Activated naive CD4-positive, alpha-beta T cell treated with anti-CD3 and anti-CD28 coated beads, Interleukin-2, amount 10 ng/mL, durations not matched to agents 7 days and 5 days (primary cell): ENCODE data around the gene SNED1.

ENCODE experiments used
- CTCF ChIA-PET: fragments of 350-600 bp; sonication (Branson Sonifier 250); formaldehyde crosslinking; loops from one replicate; lab custom pipeline; 2021; ENCODE audit warnings: antibody characterized with exemption; lab: Charles Lee
- DNase-seq: peaks from one replicate; pipeline ENCODE4 v3.0.0-alpha.2; 2020
- H3K27ac Mint-ChIP-seq: one replicate; pipeline ENCODE4 v1.8.0; 2021; ENCODE audit warnings: mild to moderate bottlenecking, moderate library complexity, mixed read lengths
- H3K27me3 Mint-ChIP-seq: one replicate; pipeline ENCODE4 v1.8.0; 2021; ENCODE audit warnings: mild to moderate bottlenecking, mixed read lengths
- H3K36me3 Mint-ChIP-seq: one replicate; pipeline ENCODE4 v1.8.0; 2021; ENCODE audit warnings: mixed read lengths
- H3K4me1 Mint-ChIP-seq: one replicate; pipeline ENCODE4 v1.8.0; 2021; ENCODE audit warnings: mixed read lengths
- H3K4me3 Mint-ChIP-seq: one replicate; pipeline ENCODE4 v1.8.0; 2021; ENCODE audit warnings: mild to moderate bottlenecking, moderate library complexity, mixed read lengths
- H3K9me3 Mint-ChIP-seq: one replicate; pipeline ENCODE4 v1.8.0; 2021; ENCODE audit warnings: mixed read lengths

The SNED1 gene

DNA sequence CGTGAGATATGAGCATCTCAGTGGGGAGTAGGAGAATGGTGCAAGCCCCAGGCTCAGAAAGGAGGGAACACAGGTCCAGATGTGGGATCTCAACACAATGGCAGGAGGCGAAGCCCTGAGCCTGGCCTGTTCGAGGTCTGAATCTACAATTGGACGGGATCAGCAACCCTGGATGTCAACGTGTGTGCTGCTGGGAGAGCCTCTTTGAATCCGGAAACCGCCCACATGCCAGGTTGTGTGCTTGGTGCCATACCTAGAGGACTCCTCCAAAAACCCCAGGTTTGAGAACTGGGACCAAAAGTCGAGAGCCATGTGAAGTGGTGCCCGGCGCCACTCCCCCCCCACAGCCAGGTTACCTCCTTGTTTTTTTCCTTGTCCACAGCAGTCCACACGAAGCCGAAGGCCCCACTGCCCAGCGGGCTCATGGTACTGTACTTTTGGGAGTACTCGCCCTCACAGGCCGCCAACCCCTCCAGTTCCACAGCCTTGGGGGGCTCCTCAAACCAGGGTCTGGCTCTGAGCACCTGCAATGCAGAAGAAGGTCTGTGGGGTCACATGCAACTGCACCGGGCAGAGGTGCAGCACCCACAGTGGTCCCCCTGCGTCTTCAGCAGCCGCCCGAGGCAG lies 124.1 kb downstream of the SNED1 start:
- Mint-ChIP-seq H3K4me1 (peaks cover 8% of the 10 kb centered on the region), H3K4me3 (no peak overlapping the region), H3K27ac (no peak overlapping the region), H3K36me3 (peaks cover 25% of the 10 kb centered on the region), H3K27me3 (no peaks in the 10 kb centered on the region), H3K9me3 (no peaks in the 10 kb centered on the region)
- CTCF ChIA-PET, result interaction anchor here (0.8 kb wide), 1 partner anchor 18 kb away, joined by 3 read pairs; no protein-coding TSS in a partner anchor
- DNase-seq, result peak; percentile 8

DNA sequence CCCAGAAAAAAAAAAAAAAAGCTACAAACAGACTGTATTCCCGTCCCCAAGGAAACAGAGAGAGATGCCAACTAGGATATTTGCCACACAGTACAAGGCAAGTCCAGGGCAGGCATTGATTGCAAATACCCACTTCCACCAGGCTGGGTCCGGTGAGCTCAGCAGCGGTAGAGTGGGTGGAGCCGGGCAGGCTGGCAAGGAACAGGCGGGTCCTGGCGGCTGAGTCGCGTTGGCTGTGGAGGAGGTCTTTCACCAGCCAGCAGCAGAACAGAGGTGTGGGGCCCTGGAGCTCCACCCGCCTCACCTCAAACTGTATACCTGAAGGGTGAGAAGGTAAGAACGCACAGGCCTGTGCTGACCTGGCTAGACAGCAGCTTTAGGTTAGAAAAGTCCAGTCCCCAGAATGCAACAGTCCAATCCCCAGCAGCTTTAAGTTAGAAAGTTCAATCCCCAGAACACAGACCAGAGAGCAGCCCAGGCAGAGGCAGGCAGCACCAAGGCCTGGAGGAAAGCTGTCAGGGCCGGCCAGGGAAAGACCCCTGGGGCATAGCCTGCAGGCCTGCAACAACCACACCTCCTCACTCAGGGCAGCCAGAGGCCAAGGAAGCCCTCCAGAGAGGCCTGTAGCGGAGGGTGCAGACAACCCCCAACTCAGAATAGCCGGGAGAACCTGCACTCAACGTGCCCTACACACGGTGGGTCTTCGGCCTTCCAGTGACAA lies 125.6 kb downstream of the SNED1 start:
- DNase-seq, result peak; percentile 29
- Mint-ChIP-seq H3K4me1 (peaks cover 20% of the 10 kb centered on the region), H3K9me3 (no peaks in the 10 kb centered on the region), H3K4me3 (no peak overlapping the region), H3K27me3 (no peaks in the 10 kb centered on the region), H3K27ac (no peak overlapping the region), H3K36me3 (peaks cover 27% of the 10 kb centered on the region)
- CTCF ChIA-PET, result interaction anchor here (0.6 to 1.5 kb wide), 3 partner anchors 11 to 271 kb away, joined by 3 read pairs; no protein-coding TSS in a partner anchor

DNA sequence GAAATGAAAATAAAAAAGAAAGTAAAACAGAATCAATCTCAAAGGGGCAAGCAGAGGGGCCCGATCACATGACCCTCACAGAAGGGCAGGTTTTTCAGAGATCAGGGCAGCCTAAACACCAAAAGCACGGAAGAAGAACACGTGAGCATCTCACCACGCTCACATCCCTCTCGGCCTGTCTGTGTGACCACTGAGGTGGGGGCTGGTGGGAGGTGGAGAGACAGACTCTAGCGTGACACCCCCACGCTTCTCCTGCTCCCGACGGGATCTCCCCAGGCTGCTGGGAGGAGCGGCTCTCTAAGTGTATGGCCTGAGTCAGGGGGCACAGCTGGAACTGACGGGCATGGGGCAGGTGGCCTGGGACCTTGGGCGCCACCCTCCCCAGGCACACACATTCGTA lies 127.2 kb downstream of the SNED1 start:
- H3K27ac Mint-ChIP-seq, result no peak overlapping the region
- no peak overlapping the region for H3K4me3 Mint-ChIP-seq
- peak; percentile 12 for DNase-seq
- CTCF ChIA-PET, result no interaction called here
- H3K4me1 Mint-ChIP-seq, result peaks cover 20% of the 10 kb centered on the region
- H3K9me3 Mint-ChIP-seq, result no peaks in the 10 kb centered on the region
- H3K27me3 Mint-ChIP-seq, result no peaks in the 10 kb centered on the region
- peaks cover 24% of the 10 kb centered on the region for H3K36me3 Mint-ChIP-seq

DNA sequence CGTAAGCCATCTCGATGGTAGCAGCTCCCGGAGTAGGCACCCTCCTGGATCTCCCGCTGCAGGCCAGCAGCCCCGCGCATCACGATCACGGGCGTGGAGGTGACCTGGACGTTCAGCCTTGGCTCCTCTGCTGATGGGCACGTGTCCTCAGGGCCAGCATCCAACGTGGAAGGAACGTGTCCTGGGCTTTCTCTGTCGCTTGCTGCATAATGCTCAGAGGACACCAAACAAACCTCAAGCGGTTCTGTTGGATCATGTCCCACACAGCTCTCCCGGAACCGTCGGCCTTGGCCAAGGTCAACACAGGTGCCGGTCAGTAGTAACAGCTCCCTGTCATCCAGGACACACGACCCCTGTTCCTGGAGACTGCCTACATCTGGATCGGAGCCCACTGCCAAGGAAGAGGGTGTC lies 127.8 kb downstream of the SNED1 start:
- CTCF ChIA-PET, result no interaction called here
- Mint-ChIP-seq H3K27me3 (no peaks in the 10 kb centered on the region), H3K27ac (no peak overlapping the region), H3K36me3 (peaks cover 21% of the 10 kb centered on the region), H3K4me3 (no peak overlapping the region), H3K4me1 (peaks cover 20% of the 10 kb centered on the region), H3K9me3 (no peaks in the 10 kb centered on the region)
- peak; percentile 16 for DNase-seq

DNA sequence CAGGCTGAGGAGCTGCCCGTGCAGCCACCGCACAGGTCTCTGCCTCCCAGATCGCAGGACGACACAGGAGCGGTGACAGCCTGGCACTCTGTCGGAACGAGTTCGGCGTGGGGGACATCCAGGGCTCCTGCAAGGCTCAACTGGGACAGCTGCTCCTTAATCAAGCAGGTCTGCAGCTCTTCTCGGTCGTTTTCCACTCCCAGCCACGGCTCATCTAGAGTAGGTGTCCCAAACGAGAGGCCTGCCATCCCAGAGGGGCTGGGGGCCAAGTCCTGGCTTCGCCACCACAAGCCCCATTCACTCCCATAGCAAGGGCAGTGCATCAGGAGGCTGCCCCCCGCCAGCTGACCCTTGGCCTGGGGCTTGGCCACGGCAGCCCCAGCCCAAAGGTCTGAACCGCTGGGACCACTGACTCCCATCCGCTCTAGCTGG lies 128.4 kb downstream of the SNED1 start:
- Mint-ChIP-seq H3K9me3 (no peaks in the 10 kb centered on the region), H3K27me3 (no peaks in the 10 kb centered on the region), H3K4me3 (no peak overlapping the region), H3K4me1 (peaks cover 20% of the 10 kb centered on the region), H3K36me3 (peaks cover 15% of the 10 kb centered on the region), H3K27ac (no peak overlapping the region)
- DNase-seq, result peak; percentile 16
- CTCF ChIA-PET, result no interaction called here

DNA sequence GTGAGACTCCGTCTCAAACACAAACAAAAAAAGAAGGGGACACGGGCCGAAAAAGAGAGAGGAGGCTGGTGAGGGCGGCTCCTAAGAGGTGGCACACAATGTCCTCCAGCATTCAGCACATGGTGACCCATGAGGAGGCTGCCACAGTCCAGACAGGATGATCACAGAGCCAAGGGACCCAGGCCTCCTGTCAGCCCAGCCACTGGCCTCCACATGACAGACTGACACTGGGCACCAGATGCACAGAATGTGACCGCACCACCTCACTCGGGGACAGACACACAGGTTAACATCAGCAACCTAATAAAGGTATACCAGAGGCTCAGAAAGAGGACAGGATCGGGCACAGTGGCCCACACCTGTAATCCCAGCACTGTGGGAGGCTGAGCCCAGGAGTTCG lies 129.8 kb downstream of the SNED1 start:
- DNase-seq, result peak; percentile 13
- Mint-ChIP-seq H3K9me3 (no peaks in the 10 kb centered on the region), H3K27me3 (no peaks in the 10 kb centered on the region), H3K27ac (peak overlapping the region; percentile 83), H3K36me3 (peaks cover 19% of the 10 kb centered on the region), H3K4me3 (no peak overlapping the region), H3K4me1 (peaks cover 20% of the 10 kb centered on the region)
- CTCF ChIA-PET, result no interaction called here

DNA sequence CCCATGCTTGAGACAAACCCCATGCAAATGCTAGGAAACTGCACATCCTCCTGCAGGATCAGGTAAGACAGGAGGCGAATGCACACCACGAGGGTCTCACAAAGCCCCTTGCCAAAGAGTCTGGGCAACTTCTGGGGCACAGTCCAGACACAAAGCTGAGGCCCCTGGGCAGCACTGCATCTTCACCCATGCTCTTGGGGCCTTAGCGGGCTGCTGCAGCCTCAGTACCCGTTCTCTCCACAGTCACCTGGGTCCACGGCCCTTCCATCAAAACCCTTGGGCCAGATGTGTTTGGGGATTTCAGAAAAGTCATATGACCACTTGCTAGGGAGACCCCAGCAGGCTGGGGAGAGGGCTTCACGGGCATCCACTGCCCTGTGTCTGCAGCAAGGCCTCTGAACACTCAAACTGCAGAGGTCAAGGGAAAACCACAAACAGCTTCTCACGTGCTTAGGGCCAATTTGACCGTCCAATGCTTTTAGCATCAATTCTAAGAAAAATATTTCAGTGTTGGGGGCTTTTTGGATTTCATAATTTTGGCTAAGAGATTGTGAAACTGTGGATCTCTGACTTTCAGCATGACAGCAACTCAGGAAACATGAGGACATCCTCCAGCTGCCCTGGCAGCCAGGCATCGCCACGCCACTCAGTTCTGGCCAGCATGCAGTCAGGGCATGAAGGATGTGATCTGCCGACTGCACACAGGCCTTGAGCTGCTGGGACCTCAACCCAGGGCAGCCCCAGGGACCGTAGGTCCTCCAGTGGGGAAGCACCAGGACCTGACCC lies 130.9 kb downstream of the SNED1 start:
- peak; percentile 9 for DNase-seq
- H3K27ac Mint-ChIP-seq, result no peak overlapping the region
- peaks cover 21% of the 10 kb centered on the region for H3K36me3 Mint-ChIP-seq
- peaks cover 15% of the 10 kb centered on the region for H3K4me1 Mint-ChIP-seq
- H3K27me3 Mint-ChIP-seq, result no peaks in the 10 kb centered on the region
- no peaks in the 10 kb centered on the region for H3K9me3 Mint-ChIP-seq
- CTCF ChIA-PET, result no interaction called here
- H3K4me3 Mint-ChIP-seq, result no peak overlapping the region

DNA sequence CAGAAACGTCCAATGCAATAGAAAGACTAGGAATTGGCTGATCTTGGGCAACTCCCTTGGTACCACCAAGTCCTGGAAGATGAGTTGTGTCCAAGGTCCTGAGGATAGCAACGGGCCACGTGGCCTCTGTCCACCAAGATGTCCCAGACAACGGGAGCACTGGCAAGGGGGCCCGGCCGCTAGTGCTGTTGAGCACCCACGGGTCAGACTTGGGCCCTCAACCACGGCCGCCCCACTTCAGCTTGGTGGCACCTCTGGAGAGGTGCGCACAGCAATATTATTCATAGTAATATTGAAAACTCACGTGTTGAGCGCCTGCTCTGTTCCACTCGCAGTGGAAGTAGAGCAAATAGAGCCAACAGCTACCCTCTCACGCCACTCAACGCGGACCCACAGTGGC lies 131.9 kb downstream of the SNED1 start:
- DNase-seq, result no peak
- H3K4me3 Mint-ChIP-seq, result no peak overlapping the region
- H3K9me3 Mint-ChIP-seq, result no peaks in the 10 kb centered on the region
- CTCF ChIA-PET, result no interaction called here
- peaks cover 15% of the 10 kb centered on the region for H3K4me1 Mint-ChIP-seq
- no peak overlapping the region for H3K27ac Mint-ChIP-seq
- no peaks in the 10 kb centered on the region for H3K27me3 Mint-ChIP-seq
- peaks cover 21% of the 10 kb centered on the region for H3K36me3 Mint-ChIP-seq

DNA sequence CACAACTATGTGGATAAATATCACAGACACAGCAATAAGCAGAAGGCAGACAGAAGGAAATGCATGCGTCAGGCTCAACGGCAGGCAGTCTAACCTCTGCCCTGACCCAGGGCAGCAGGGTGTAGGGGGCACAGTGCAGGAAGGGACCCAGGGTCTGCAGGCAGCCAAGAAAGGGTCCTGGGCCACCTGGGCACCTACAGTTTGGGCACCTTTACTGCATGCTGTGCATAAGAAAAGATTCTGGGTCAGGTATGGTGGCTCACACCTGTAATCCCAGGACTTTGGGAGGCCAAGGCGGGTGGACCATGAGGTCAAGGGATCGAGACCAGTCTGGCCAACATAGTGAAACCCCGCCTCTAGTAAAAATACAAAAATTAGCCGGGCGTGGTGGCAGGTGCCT lies 133.1 kb downstream of the SNED1 start:
- H3K27me3 Mint-ChIP-seq, result no peaks in the 10 kb centered on the region
- H3K9me3 Mint-ChIP-seq, result no peaks in the 10 kb centered on the region
- CTCF ChIA-PET, result no interaction called here
- no peak overlapping the region for H3K4me3 Mint-ChIP-seq
- H3K36me3 Mint-ChIP-seq, result peaks cover 28% of the 10 kb centered on the region
- H3K4me1 Mint-ChIP-seq, result peaks cover 15% of the 10 kb centered on the region
- H3K27ac Mint-ChIP-seq, result no peak overlapping the region
- DNase-seq, result no peak

DNA sequence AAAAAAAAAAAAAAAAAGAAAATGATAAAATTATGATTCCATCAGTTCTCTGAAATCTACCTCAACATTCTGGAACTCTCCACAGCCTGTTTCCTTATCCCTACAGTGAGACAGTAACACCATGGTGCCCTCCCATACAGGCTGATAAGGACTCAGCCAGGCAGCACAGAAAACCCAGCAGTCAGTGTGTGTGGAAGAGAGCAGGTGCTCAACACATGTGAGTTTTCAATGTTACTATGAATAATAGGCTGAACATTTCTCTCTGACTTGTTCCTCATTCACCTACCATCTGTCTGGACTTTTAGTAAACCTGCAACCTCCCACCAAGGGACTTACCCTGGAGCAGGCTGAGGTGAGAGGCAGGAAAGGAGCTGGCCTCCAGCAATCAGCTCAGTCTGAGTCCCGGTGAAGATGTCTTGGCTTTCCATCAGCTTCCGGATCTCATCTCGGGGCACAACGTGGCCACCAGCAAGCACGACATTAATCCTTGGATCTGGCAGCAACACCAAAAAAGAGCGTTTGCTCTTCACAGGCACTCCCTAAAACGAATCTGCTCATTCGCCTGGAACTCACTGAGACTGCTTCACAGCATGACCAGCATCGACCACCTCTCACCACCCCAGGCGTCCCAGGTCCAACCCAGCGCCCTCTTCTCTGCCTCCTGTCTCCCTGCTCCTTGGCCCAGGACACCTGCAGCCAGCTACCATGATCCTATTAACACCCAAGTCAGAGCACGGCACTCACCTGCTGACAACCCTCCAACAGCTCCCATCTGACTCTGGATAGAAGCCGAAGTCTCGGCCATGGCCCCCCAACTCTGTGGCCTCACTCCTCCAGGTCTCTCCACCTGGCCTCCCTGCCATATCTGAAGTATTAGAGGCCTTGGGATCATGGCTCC lies 134.4 kb downstream of the SNED1 start:
- Mint-ChIP-seq H3K27me3 (no peaks in the 10 kb centered on the region), H3K27ac (no peak overlapping the region), H3K9me3 (no peaks in the 10 kb centered on the region), H3K36me3 (peaks cover 25% of the 10 kb centered on the region), H3K4me1 (peaks cover 9% of the 10 kb centered on the region), H3K4me3 (no peak overlapping the region)
- CTCF ChIA-PET, result no interaction called here
- peak; percentile 5 for DNase-seq

DNA sequence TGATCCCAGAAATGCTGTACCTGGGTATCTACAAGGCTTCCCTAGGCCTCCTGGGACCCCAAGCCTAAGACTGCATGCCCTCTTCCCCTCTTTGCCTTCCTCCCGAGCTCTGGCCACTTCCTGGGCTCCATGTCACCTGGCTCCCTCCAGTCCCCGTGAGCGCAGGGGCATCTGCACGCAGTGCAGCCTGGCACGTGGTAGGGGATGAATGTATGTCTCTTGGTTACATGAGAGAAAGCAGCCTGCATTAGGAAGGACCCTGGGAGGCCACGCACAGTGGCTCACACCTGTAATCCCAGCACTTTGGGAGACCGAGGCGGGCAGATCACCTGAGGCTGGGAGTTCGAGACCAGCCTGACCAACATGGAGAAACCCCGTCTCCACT lies 135.0 kb downstream of the SNED1 start:
- CTCF ChIA-PET, result no interaction called here
- Mint-ChIP-seq H3K27me3 (no peaks in the 10 kb centered on the region), H3K9me3 (no peaks in the 10 kb centered on the region), H3K4me3 (no peak overlapping the region), H3K36me3 (peaks cover 26% of the 10 kb centered on the region), H3K27ac (no peak overlapping the region), H3K4me1 (peaks cover 4% of the 10 kb centered on the region)
- peak; percentile 5 for DNase-seq

DNA sequence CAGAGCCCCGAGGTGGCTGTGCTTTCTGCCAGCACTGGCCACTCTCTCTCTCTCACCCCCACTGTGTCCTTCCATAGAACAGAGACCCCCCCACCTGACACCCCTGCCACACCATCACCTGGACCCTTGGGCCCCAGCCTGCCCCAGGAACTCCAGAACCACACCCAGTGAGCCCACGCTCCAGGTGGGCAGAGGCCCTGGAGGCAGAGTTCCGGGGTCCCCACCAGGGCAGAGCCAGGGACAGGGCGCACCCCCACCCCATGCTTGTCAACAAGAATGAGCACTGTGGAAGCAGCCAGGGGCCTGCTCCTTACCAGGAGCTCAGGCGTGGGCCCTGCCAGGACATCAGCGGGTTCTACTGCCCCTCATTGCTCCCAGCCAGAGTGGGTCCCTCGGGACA lies 136.3 kb downstream of the SNED1 start:
- Mint-ChIP-seq H3K27ac (no peak overlapping the region), H3K27me3 (no peaks in the 10 kb centered on the region), H3K4me1 (no peaks in the 10 kb centered on the region), H3K9me3 (no peaks in the 10 kb centered on the region), H3K4me3 (no peak overlapping the region), H3K36me3 (peaks cover 29% of the 10 kb centered on the region)
- peak; percentile 16 for DNase-seq
- CTCF ChIA-PET, result no interaction called here

DNA sequence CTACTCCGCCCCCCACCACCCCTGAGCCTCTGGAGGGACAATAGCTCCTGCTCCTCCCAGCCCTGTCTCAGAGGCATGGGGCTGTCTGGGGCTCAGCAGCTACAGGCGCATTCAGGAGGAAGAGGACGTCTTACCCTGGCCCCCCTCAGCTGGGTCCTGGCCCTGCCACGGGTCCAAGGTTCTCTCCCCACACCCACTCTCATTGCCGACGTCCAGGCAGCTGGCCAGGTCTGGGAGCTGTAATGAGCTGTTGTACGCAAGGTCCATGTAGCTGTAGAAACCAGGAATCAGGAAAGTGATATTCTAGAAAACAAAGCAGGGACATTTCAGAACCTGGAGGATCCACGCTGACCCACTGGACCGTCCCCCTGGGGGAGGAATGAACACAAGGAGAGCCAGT lies 137.3 kb downstream of the SNED1 start:
- no peak for DNase-seq
- Mint-ChIP-seq H3K27ac (no peak overlapping the region), H3K27me3 (no peaks in the 10 kb centered on the region), H3K4me3 (no peak overlapping the region), H3K4me1 (no peaks in the 10 kb centered on the region), H3K36me3 (peaks cover 29% of the 10 kb centered on the region), H3K9me3 (no peaks in the 10 kb centered on the region)
- CTCF ChIA-PET, result interaction anchor here (0.9 kb wide), 1 partner anchor 10 kb away, joined by 5 read pairs; no protein-coding TSS in a partner anchor

DNA sequence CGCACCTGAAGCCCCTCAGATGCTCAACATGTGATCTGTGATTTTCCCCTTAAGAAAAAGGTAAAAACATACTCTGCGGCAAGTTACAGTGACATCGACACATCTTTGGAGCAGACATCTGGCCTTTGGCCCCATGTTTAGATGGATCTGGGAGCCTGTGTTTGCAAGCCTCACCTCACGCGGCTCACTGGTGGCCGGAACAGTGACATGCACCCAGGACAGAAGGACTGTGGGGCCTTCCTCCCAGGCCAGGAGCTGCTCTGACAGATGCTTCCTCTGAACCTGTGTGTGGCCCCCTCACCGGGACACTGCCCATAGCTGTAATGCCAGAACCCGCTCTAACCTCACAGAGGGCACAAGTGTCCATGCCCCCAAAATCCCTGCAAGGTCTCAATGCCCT lies 137.8 kb downstream of the SNED1 start:
- no peaks in the 10 kb centered on the region for H3K4me1 Mint-ChIP-seq

More for the DNA sequence above, 137.8 kb downstream of the SNED1 start:
- Mint-ChIP-seq H3K36me3 (peaks cover 28% of the 10 kb centered on the region), H3K9me3 (no peaks in the 10 kb centered on the region), H3K27me3 (no peaks in the 10 kb centered on the region), H3K27ac (no peak overlapping the region), H3K4me3 (no peak overlapping the region)
- peak; percentile 18 for DNase-seq
- CTCF ChIA-PET, result interaction anchor here (0.9 kb wide), 1 partner anchor 9 kb away, joined by 5 read pairs; no protein-coding TSS in a partner anchor
